ENCODE results near the gene SLC38A7.

Gene SLC38A7

GRCh38 chr16:58615280-58615679 is 69.3 kb downstream of the SLC38A7 start:
- no peak overlapping the region for H3K27ac ChIP-seq (ENCODE audit: low read depth, low read length)
- H3K9ac ChIP-seq (ENCODE audit: low read length), result no peak overlapping the region
- H3K27me3 ChIP-seq (ENCODE audit: control insufficient read depth, insufficient read depth, low read length), result no peaks in the 10 kb centered on the region
- H3K4me1 ChIP-seq (ENCODE audit: control insufficient read depth, insufficient read depth, low read length), result no peaks in the 10 kb centered on the region
- H3K4me3 ChIP-seq (ENCODE audit: low read length), result no peak overlapping the region
- peaks cover 2% of the 10 kb centered on the region for H3K36me3 ChIP-seq (ENCODE audit: control insufficient read depth, insufficient read depth, low read length)
